ENCODE results near the gene RIBC2.
"Not testable (repeated sequence)": the region's sequence is repeated elsewhere in the genome, so short reads cannot be mapped to it uniquely, and the experiment has no call there.

The RIBC2 gene
- 0.03 to 1.1 (median 0.43) reads per million in 18 experiments for total RNA-seq

- DNase-seq = peak; percentile 74 to 81
Measured at GRCh38 chr22:45413368-45414211, at the start of gene RIBC2, which contains the start of gene SMC1B. Gene RIBC2 (plus strand): TSS chr22:45413693. CDS start chr22:45413887, 194 bp downstream. Gene SMC1B (minus strand): TSS chr22:45413599. CDS start chr22:45413567, 32 bp downstream.

GRCh38 chr22:45366713-45367112, 46.8 kb upstream of the RIBC2 start:
- DNase-seq = no peak

DNA sequence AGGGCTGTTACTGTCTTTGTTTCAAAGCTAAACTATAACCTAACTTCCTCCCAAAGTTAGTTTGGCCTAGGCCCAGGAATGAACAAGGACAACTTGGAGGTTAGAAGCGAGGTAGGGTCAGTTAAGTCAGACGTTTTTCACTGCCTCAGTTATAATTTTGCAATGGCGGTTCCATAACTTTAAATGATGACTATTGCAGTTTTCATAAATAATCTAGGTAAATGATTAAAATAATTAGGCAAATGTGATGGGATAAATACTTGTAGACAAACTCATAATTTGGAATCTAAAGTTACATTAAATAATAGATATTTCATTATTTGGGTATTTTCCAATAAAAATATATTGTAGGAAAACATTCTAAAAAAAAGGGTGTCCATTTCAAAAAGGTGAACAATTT, 39.9 kb upstream of the RIBC2 start:
- not testable (repeated sequence) for DNase-seq

DNA sequence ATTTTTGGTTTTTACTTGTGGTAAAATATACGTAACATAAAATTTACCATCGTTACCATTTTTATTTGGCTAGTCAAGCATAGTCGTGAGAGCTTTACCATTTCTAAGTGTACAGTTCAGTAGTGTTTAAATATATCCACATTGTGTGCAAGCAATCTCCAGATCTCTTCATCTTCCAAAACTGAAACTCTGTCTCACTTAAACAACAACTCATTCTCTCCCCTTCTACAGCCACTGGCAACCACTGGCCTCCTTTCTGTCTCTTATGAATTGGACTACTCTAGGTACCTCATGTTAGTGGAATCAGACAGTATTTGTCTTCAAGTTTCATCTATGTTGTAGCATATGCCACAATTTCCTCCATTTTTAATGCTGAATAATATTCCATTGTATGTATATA, 37.5 kb upstream of the RIBC2 start:
- DNase-seq = no peak

- peak; percentile 77 to 91 for DNase-seq
Measured at GRCh38 chr22:45376703-45377102, 36.8 kb upstream of the RIBC2 start.

- DNase-seq = no peak
Measured at GRCh38 chr22:45381348-45381747, 32.1 kb upstream of the RIBC2 start.

GRCh38 chr22:45389546-45389945, 23.9 kb upstream of the RIBC2 start:
- DNase-seq = no peak

DNA sequence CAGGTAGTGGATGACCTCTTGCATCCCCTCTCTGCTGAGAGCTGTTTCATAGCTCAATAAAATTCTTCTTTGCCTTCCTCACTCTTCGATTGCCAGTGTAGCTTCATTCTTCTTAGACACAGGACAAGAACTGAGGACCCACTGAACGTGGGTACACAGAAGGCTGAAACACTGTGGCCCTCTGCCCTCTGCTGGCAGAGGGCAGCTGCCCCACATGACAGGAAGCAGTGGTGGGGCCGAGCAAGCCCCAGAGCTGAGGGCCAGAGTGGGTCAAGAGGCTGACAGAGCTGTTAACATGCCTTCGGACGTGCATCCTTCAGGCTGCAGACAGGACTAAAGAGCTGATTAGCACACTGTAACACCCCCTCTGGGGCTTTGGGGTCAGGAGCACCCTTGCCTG, 15.7 kb upstream of the RIBC2 start:
- DNase-seq = peak; percentile 14 to 17

DNA sequence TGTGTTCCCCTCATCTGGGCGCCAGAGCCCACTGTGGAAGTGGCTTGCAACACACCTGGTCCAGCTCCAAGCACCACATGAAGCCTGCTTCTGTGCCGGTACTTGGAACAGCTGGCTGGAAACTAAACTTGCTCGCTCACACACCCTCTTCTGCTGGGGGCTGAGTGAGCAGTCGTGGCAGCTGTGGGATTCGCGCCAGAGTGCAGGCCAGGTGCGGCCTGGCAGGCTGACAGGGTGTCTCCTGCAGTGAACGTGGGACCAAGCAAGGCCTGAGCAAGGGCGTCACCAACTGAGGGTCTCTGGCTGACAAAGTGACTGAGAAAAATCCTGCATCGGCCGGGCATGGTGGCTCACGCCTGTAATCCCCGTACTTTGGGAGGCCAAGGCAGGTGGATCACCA, 15.3 kb upstream of the RIBC2 start:
- no peak for DNase-seq

DNA sequence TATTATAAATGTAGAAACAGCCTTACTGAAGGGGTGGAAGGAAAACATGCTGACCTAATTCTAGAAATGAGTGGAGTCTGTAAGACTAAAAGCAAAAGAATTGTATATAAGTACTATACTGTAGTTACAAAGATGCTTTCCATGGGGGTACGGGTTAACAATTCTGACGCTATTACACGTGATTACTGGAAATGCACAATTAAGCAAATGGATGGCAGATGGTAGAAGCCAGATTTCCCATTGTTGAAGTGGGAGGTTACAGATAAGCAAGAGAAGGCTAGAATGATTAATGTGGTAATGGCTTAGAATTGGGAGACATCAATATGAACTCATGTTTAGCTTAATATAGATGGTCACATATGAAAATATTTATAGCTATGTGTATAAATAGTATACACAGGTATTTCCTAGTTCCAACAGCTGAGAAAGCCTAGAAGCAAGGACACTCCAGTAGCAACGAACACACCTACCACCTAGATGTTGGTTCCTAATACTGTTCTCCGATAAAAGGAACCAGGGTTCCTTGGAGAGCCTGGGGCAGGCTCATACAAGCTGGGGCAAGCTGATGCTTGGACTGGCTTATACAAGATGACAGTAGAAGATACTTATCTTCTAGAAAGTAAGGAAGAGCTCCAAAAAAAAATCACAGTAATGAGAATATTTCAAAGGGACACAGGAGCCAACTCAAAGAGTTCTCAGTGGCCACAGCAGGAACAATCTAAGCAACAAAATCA, 13.6 kb upstream of the RIBC2 start:
- no peak for DNase-seq

DNA sequence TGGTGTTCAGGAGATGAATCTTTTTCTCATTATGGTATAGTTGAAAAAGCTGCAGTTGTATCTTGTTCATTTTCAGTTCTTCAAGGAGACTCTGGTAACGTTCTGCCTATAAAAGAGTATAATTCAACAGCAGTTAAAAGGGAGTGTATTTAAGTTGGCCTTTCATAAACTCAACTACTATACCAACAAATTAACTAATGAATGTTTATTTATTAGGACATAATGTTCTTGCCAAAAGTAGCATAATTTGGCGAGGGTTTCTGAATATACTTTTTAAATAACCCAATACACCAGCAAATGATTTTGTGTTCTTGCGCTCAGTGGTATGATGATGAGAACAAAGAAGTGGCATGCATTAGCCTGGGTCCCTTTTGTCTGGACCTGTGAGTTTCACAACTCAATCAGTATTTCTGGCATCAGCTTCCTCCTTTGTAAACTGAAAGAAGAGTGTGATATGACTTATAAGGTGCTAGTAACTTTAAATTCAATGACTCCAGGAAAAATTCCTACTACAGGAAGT, 11.0 kb upstream of the RIBC2 start:
- DNase-seq = peak in 1 of 2 donors; percentile 16

DNA sequence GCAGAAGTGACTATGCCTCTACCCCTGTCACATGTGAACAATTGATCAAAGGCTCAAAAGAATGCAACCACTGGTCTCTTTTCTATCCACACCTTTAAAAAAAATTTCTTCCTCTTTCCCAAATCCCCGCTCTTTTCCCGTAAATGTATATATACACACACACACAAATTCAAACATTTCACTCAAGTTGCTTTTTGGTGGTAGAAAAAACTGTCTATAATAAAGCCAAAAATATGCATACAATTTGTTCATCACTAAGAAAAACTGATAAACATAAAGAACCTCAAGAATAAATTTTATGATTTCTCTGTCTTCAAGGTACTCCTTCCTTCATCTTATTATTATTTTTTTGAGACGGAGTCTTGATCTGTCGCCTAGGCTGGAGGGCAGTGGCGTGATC, 5.7 kb upstream of the RIBC2 start:
- DNase-seq = no peak

GRCh38 chr22:45413013-45413367, 503 bp upstream of the RIBC2 start:
- no peak for DNase-seq

DNA sequence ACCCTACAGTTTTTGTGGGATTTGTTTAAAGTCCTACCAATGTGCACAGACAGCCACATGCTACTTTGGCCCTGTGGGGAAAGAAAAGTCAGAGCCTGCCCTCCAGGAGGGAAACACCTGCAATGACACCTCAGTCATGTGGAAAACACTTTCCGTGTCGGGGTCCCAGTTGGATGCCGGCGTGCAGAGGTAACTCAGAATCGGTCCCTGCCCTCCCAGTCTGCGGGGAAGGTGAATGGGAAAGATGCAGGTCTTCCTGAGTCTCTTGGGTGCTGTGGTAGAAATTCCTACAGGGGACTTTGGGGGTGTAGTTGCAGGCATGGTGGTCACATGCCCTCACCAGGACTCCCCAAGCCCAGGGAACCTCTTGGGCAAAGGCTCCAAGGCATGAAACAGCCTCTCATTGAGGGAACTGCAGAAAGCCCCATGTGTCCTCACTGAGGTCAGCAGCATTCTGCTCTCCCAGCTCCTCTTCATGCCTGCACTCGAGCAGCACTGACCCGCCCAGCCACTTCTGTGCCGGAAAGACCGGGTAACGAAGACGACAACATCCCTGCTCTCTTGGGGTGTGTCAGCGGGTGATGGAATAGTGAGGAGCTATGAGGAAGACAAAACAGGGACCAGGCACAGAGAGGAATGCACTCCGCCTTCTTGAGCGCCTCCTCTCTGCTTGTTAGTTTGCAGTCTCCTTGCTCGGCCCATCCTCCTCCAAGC, 4.7 kb downstream of the RIBC2 start:
- no peak for DNase-seq

DNA sequence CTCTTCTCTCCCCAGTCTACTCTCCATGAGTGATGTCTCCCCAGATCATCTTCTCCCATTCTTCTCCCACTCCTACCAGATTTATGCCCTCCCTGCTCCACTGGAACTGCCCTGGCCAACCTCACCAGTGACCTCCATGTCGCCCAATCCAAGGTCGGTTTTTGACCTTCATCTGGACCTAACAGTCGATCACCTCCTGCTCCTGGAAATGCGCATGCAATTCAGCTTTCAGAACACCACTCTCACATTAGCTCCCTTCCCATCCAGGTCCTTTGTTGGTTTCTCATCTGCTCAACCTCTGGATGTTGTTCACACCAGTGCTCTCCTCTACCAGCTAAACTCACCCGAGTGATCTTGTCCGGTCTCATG, 5.3 kb downstream of the RIBC2 start:
- DNase-seq = no peak

DNA sequence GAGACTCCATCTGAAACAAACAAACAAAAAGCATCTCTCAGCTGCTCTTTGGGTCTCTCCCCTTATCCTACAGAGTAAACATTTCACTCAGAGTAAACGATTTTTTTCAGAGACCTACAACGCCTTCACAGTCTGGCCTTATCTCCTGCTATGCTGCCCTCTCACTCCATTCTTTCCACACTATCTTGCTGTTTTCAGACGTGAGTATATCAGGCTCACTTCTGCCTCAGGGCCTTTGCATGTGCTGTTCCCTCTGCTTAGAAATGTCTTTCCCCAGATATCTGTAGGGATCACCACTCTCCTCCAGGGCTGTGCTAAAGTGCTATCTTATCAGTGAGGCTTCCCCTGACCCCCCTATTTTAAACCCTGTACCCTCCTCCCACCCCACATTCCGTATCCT, 6.5 kb downstream of the RIBC2 start:
- DNase-seq = no peak

- no peak for DNase-seq
Measured at GRCh38 chr22:45420539-45420938, 7.0 kb downstream of the RIBC2 start.

GRCh38 chr22:45421349-45422055, 8.0 kb downstream of the RIBC2 start:
- peak; percentile 58 to 72 for DNase-seq

DNA sequence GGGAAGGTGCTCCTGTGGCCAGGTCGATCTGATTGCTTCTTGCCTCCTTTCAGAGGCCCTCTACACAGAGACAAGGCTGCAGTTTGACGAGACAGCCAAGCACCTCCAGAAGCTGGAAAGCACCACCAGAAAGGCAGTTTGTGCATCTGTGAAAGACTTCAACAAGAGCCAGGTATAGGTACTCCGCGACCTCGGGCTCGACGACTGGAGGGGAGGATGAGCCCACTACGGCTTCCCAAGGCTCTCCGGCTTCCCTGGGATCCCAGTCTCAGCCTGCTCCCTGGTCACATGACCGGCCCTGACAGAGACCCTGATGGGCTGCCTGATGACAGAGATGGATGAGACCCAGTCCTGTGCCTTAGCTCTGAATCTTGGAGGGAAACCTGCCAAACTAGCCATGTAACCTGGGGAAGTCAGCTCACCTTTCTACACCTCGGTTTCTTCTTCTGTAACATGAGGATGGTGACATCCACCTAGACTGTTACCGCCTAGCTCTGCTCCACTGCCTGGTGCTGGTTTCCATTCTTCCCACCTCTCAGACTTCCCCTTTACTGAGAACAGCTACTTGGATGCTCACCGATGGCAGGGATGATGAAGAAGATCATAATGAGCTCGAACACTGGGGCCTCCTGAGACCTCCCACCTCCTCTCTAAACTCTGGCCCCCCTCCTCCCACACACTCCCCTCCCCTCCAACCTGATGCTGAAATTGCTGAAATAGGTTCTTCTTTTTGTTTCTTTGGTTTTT, 8.9 kb downstream of the RIBC2 start:
- DNase-seq = peak; percentile 18 to 23

GRCh38 chr22:45423524-45423923, 10.0 kb downstream of the RIBC2 start:
- DNase-seq = no peak

DNA sequence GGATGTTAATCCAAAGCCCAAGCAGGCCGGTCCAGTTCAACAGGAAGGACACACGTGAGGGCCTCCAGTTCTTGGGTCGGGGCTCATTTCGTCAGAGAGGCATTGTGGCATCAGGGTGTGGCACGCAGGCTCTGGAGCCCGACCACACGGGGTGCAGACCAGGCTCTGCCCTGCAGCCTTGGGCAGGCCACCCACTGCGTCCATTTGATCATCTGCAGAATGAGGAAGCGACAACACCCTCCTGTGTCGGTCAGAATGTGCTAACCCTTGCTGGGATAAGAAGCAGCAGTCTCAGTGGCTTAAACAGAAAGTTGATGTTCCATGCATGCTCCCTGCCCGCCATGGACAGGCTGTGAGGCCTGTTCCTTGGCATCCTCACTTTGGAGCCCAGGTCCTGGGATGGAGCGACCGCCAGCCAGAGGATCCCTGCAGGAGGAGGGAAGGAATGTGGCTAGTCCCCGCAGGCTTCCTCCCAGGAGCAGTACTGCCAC, 10.8 kb downstream of the RIBC2 start:
- peak; percentile 95 to 96 for DNase-seq

All from inflammatory macrophage (primary cell).